Measurements from ENCODE around the gene APOC3.

DNA sequence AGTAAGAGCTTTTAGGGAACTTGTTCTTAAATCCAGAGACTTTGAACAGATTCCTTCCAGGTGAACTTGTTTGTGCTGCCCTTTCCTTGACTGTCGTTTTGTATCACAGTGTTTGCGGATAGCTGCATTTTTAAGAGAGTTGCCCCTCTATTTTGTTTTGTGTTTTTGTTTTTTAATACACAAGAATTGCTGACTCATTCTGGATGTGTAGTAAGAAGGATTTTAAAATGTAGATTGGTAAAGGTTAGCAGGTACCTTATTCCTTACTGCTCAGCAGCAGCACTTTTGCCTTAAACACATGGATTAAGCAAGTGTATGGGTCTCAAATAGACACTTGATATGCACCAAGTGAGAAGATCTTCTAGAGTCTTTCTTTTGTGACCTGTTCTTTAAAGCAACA, 29.1 kb upstream of the APOC3 start:
- TF ChIP-seq, protein P1, sequence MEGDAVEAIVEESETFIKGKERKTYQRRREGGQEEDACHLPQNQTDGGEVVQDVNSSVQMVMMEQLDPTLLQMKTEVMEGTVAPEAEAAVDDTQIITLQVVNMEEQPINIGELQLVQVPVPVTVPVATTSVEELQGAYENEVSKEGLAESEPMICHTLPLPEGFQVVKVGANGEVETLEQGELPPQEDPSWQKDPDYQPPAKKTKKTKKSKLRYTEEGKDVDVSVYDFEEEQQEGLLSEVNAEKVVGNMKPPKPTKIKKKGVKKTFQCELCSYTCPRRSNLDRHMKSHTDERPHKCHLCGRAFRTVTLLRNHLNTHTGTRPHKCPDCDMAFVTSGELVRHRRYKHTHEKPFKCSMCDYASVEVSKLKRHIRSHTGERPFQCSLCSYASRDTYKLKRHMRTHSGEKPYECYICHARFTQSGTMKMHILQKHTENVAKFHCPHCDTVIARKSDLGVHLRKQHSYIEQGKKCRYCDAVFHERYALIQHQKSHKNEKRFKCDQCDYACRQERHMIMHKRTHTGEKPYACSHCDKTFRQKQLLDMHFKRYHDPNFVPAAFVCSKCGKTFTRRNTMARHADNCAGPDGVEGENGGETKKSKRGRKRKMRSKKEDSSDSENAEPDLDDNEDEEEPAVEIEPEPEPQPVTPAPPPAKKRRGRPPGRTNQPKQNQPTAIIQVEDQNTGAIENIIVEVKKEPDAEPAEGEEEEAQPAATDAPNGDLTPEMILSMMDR (IDR thresholded peaks at IDR 0.05): no peak
- no peak for TF ChIP-seq POLR2A (IDR thresholded peaks at IDR 0.05)
